Measurements from ENCODE around the gene ACKR2.

The ACKR2 gene

GRCh38 chr3:42851228-42851834, 42.1 kb downstream of the ACKR2 start:
- DNase-seq (ENCODE audit: low spot score): no peak
- no peak for TF ChIP-seq CTCF (conservative IDR thresholded peaks at IDR 0.05; ENCODE audit: low read depth)
- ChIA-PET POLR2A (ENCODE audit: low non-redundant PET) (no interaction called here), CTCF (interaction anchor here (0.8 kb wide), 1 partner anchor 12 kb away, joined by 3 read pairs; no protein-coding TSS in a partner anchor)
- H3K27ac ChIP-seq: no peak overlapping the region

- ChIA-PET POLR2A (ENCODE audit: low non-redundant PET) (interaction anchor here (0.8 kb wide), 1 partner anchor 48 kb away, joined by 3 read pairs; the partner anchor contains the start of gene HIGD1A), CTCF (interaction anchor here (0.9 kb wide), 1 partner anchor 11 kb away, joined by 3 read pairs; no protein-coding TSS in a partner anchor)
- no peak for TF ChIP-seq CTCF (conservative IDR thresholded peaks at IDR 0.05; ENCODE audit: low read depth)
- DNase-seq (ENCODE audit: low spot score): no peak
- H3K27ac ChIP-seq: no peak overlapping the region
Observed at GRCh38 chr3:42852441-42852840, 43.2 kb downstream of the ACKR2 start.

- POLR2A ChIA-PET (ENCODE audit: low non-redundant PET): no interaction called here
- CTCF ChIA-PET: interaction anchor here (0.9 kb wide), 1 partner anchor 12 kb away, joined by 3 read pairs; no protein-coding TSS in a partner anchor
- no peak for TF ChIP-seq CTCF (conservative IDR thresholded peaks at IDR 0.05; ENCODE audit: low read depth)
- no peak overlapping the region for H3K27ac ChIP-seq
- DNase-seq (ENCODE audit: low spot score): no peak
Observed at GRCh38 chr3:42853056-42853455, 43.8 kb downstream of the ACKR2 start.

- ChIA-PET CTCF (no interaction called here), POLR2A (ENCODE audit: low non-redundant PET) (no interaction called here)
- no peak for TF ChIP-seq CTCF (conservative IDR thresholded peaks at IDR 0.05; ENCODE audit: low read depth)
- DNase-seq (ENCODE audit: low spot score): no peak
- H3K27ac ChIP-seq: no peak overlapping the region
Observed at GRCh38 chr3:42853739-42854302, 44.6 kb downstream of the ACKR2 start.

- no peak for TF ChIP-seq CTCF (conservative IDR thresholded peaks at IDR 0.05; ENCODE audit: low read depth)
- ChIA-PET POLR2A (ENCODE audit: low non-redundant PET) (no interaction called here), CTCF (no interaction called here)
- H3K27ac ChIP-seq: no peak overlapping the region
- DNase-seq (ENCODE audit: low spot score): no peak
Observed at GRCh38 chr3:42855219-42855546, 45.9 kb downstream of the ACKR2 start.

- TF ChIP-seq CTCF (conservative IDR thresholded peaks at IDR 0.05; ENCODE audit: low read depth): no peak
- POLR2A ChIA-PET (ENCODE audit: low non-redundant PET): no interaction called here
- H3K27ac ChIP-seq: no peak overlapping the region
- no peak for DNase-seq (ENCODE audit: low spot score)
- CTCF ChIA-PET: interaction anchor here (0.6 kb wide), 1 partner anchor 281 kb away, joined by 3 read pairs; no protein-coding TSS in a partner anchor
Observed at GRCh38 chr3:42855547-42856380, 46.5 kb downstream of the ACKR2 start.
